Stimulated activated CD8-positive, alpha-beta memory T cell treated with anti-CD3 and anti-CD28 coated beads, Interleukin-12 subunit alpha, Interleukin-12 subunit beta, amount 100 ng/mL, for 24 hours (primary cell): ENCODE measurements around the gene BNC2.

Experiments used
- DNase-seq: peaks from one replicate; pipeline ENCODE4 v3.0.0-alpha.2; 2020; ENCODE audit errors: extremely low read depth

The BNC2 gene

DNA sequence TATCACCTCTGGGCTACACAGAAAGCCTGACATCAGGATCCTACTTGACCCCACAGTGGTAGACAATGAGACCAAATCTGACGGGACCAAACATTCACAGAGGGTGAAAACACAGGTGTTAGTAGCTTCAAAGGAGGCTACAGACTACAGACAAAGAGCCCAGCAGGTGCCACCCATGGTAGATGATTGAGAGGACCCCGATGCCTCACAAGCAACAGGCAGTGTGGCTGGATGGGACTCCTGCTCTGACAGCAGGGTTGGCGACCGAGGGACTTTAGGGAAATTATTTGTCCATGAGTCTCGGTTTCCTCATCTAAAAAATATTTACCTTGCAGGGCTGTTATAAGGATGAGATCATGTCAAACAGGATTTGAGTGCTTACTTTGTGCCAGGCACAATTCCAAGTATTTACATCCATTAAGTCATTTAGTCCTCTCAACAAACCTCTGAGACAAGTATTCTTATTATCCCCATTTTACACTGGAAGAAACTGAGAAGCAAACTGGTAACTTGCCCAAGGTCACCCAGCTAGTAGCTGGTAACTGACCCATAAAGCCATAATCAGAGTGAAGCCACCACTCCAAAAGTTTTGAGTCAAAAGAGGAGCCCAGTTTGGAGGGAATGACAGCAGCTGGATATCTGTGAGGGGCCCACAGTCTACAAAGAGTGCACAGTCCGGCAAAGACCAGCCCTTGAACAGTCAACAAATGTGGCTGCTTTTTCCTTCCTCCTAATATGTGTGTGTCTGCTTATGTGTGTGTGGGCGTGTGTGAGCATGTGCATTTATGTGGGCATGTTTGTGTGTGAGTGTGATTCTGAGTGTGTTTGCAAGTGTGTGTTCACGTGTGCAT lies 502.0 kb downstream of the BNC2 start:
- no peak for DNase-seq

DNA sequence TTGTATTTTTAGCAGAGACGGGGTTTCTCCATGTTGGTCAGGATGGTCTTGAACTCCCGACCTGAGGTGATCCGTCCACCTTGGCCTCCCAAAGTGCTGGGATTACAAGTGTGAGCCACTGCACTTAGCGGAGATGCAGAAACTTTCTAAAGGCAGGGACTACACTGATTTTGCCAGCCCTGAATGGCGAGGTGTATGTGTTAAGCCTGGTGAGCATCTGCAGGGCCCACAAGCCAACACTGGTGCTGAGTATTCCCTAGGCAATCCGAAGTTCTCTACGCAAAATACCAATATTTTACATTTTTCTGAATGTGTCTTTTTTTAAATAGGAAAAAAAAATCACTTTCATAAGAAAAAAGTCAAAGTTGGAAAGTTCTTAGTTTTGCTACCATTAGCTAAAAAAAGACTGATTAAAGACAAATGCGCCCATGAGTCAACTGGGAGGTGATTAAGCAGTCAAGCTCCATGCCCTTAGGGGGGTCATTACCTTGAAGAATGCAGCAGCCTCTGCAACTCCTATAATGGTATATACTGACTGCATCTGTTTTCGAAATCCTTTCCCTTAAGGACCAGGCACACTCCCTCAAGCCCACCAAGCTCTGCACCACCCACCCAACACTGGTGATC lies 502.8 kb downstream of the BNC2 start:
- no peak for DNase-seq

DNA sequence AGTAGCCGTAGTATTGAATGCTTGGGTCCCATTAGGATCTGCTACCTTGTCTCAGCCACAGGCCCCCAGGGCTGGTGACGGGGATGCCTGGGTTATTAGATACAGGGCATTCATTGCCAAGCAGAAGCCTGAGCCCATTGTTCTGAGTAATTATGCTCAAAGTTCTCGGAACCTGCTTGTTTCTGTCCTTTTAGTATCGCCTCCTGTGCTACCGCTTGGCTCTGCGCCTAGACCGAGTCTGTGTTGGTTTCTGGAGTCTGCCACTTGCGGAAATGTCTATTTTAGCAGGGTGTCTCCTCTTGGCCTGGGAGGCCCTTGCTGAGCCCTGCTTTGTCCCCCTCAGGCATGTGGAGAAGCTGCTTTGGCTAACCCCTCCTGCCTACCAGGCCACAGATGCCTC lies 506.1 kb downstream of the BNC2 start:
- no peak for DNase-seq

DNA sequence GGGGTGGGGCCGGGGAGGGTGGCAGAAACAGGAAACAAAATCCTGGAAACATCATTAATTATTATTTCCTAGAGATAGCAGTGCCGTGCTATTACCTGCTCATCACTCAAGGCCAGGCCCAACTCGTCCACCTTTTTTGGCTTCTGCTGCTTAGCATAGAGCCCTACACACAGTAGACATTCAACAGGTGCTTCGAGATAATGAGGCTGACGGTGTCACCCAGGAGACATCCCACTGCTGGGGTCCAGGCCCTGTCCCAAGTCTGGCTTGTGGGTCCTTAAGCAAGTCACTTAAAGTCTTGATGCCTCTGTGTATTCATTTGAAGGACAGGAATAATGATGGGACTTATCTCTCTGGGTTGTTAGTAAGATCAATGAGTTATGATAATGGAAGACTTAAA lies 506.6 kb downstream of the BNC2 start:
- no peak for DNase-seq

DNA sequence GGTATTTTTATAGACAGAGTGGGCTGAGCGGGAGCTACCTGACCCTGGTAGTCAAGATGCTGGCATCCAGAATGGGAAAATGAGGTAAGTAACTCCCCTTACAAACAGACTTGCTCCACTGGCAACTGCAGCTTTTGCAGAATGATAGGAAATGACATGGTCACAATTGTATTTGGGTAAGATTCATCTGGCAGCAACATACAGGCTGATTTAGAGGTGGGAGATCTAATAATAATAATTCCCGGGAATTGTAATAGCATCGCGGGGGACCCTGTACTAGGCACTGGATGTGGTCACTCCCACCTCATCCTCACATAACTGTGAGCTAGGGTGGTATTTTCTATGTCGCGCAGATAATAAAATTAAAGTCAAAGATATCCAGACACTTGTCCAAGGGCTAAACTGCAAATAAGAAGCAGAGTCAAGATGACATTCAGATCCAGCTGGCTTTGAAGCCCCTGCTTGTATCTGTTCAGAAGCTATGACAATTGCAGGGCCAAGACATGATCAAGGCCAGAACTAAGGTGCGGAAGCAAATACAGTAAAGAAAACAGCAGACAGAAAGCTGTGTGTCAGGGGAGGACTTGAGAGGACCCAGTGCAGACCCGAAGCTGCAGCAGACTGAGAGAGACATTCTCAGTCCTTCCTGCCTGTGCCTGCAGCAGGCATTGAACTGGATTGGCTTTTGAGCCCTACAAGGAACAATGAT lies 507.2 kb downstream of the BNC2 start:
- DNase-seq = no peak

DNA sequence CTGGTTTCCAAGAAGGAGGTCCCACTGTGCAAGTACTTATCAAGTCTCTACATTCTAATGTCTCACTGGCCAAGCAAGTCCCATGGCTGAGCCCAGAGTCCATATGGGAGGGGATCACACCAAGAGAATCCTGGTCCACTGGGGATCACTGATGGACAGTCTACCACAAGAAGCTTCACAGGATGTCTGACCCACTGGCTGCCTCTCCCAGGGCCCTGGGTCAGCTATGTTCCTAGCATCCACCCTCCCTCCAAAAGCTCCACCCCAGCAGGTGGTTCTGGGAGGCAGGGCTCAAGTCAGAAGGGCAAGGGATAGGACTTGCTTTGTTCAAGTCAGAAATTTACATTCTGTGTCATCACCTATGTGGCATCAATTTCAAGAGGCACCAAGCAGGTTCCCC lies 508.5 kb downstream of the BNC2 start:
- DNase-seq = no peak

DNA sequence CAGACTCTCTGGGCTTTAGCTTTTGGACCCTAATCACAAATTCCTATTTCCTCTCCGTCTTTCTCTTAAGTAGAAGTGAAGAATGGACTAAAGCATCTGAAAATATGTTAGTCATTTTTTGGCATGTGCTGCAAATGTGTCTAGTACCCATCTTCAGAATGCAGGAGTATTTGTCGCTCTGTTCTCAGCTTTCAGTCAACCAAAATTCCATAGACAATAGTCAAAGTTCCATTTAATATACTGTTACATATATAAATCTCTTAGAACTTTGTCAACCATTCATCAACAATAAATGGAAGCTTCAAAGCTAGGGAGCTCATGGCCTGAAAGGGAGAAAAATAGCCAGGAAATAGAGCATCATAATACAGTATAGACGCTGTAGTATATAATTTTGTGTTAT lies 509.4 kb downstream of the BNC2 start:
- no peak for DNase-seq

DNA sequence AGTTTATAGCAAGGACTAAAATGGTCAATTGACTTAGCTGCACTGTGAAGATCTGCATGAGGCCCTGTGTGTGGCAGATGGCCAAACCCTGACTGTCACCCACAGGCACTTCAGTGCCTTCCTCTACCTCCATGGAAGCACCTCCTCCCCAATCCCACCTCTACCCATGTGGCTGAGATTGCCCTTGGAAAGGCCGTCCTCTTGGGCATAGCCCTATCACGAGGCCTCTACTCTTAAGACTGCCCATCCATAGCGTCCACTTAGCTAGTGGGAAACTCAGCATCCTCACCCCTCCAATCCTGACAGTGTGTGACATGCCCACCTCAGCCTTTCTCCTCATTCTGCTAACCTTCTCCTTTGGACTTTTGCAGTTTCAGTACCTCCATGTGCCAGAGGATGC lies 510.2 kb downstream of the BNC2 start:
- DNase-seq = no peak
